ENCODE data around the gene DNAI2.

GRCh38 chr17:74235040-74235581, 38.9 kb upstream of the DNAI2 start:
- no peak for TF ChIP-seq CTCF (IDR thresholded peaks at IDR 0.05)
- no peak for TF ChIP-seq POLR2A (IDR thresholded peaks at IDR 0.05)
